ENCODE data around the gene TRRAP.
"Not testable (repeated sequence)": the region's sequence is repeated elsewhere in the genome, so short reads cannot be mapped to it uniquely, and the experiment has no call there.

The TRRAP gene

GRCh38 chr7:98878365-98879197 is at the start of gene TRRAP:
TSS of gene TRRAP (plus strand) at chr7:98878532. CDS start at chr7:98881151, 2,619 bp downstream.
- peak; percentile 84 for DNase-seq

- no peak for DNase-seq
Measured at GRCh38 chr7:98830972-98831548, 47.3 kb upstream of the TRRAP start.

- DNase-seq: peak; percentile 62
Measured at GRCh38 chr7:98831641-98832221, 46.6 kb upstream of the TRRAP start.

- no peak for DNase-seq
Measured at GRCh38 chr7:98833022-98833421, 45.3 kb upstream of the TRRAP start.

GRCh38 chr7:98834949-98835348 is 43.4 kb upstream of the TRRAP start:
- DNase-seq: no peak

- peak; percentile 51 for DNase-seq
Measured at GRCh38 chr7:98836811-98837629, 41.3 kb upstream of the TRRAP start.

GRCh38 chr7:98837630-98837972 is 40.7 kb upstream of the TRRAP start:
- DNase-seq: no peak

GRCh38 chr7:98840096-98840495 is 38.2 kb upstream of the TRRAP start:
- no peak for DNase-seq

GRCh38 chr7:98840722-98841121 is 37.6 kb upstream of the TRRAP start:
- no peak for DNase-seq

- DNase-seq: peak; percentile 77
Measured at GRCh38 chr7:98841179-98841997, 36.9 kb upstream of the TRRAP start.

- DNase-seq: not testable (repeated sequence)
Measured at GRCh38 chr7:98842552-98842951, 35.8 kb upstream of the TRRAP start.

GRCh38 chr7:98848918-98849317 is 29.4 kb upstream of the TRRAP start:
- no peak for DNase-seq

GRCh38 chr7:98852826-98853225 is 25.5 kb upstream of the TRRAP start:
- no peak for DNase-seq

GRCh38 chr7:98855610-98856422 is 22.5 kb upstream of the TRRAP start:
- no peak for DNase-seq

- no peak for DNase-seq
Measured at GRCh38 chr7:98860071-98860470, 18.3 kb upstream of the TRRAP start.

- DNase-seq: no peak
Measured at GRCh38 chr7:98862203-98862602, 16.1 kb upstream of the TRRAP start.

GRCh38 chr7:98862716-98863420 is 15.5 kb upstream of the TRRAP start:
- no peak for DNase-seq

- DNase-seq: no peak
Measured at GRCh38 chr7:98863601-98864000, 14.7 kb upstream of the TRRAP start.

GRCh38 chr7:98864731-98865453 is 13.4 kb upstream of the TRRAP start:
- no peak for DNase-seq

- no peak for DNase-seq
Measured at GRCh38 chr7:98866351-98866750, 12.0 kb upstream of the TRRAP start.
